ENCODE data around the gene CCDC183.

DNA sequence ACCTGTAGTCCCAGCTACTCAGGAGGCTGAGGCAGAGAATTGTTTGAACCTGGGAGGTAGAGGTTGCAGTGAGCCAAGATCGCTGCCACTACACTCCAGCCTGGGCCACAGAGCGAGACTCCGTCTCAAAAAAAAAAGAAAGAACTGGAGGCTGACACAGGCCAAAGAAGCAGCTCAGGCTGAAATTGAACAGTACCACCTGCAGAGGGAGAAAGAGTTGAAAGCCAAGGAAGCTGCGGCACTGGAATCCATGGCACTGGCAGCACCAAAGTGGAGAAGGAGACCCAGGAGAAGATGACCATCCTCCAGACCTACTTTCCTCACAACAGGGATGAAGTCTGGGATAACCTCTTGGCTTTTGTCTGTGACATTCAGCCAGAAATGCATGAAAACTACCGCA lies 16.3 kb upstream of the CCDC183 start:
- TF ChIP-seq, protein P1, sequence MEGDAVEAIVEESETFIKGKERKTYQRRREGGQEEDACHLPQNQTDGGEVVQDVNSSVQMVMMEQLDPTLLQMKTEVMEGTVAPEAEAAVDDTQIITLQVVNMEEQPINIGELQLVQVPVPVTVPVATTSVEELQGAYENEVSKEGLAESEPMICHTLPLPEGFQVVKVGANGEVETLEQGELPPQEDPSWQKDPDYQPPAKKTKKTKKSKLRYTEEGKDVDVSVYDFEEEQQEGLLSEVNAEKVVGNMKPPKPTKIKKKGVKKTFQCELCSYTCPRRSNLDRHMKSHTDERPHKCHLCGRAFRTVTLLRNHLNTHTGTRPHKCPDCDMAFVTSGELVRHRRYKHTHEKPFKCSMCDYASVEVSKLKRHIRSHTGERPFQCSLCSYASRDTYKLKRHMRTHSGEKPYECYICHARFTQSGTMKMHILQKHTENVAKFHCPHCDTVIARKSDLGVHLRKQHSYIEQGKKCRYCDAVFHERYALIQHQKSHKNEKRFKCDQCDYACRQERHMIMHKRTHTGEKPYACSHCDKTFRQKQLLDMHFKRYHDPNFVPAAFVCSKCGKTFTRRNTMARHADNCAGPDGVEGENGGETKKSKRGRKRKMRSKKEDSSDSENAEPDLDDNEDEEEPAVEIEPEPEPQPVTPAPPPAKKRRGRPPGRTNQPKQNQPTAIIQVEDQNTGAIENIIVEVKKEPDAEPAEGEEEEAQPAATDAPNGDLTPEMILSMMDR (IDR thresholded peaks at IDR 0.05), result no peak
- TF ChIP-seq POLR2A (IDR thresholded peaks at IDR 0.05) (no peak), EP300 (IDR thresholded peaks at IDR 0.05) (no peak)

Data from suprapubic skin (tissue), 3 donors.